GM12878 (cell line): ENCODE data around the gene LIG1. TPM values are rescaled to one million over a fixed set of nuclear protein-coding genes. Genes with fewer than 3 reads are reported as not detected.

Experiments used
- ATAC-seq: fragments of 200-7000 bp; cut with Tn5 transposase; 3 replicates; pipeline ENCODE4 v1.9.1; 2020; ENCODE audit warnings: mild to moderate bottlenecking, moderate library complexity
- BruUV-seq: library from RNA; stranded (reverse); fragments of 400-500 nt; replicated peaks from 2 replicates; lab custom pipeline; 2021; lab: Mats Ljungman, UMichigan
- CTCF ChIA-PET: fragments of 300-600 bp; sonication (Branson Sonifier 250); formaldehyde crosslinking; extraction: SDS; loops from one replicate; lab custom pipeline; 2021; ENCODE audit warnings: inconsistent platforms; lab: Yijun Ruan, JAX
- POLR2A ChIA-PET: fragments of 350-600 bp; formaldehyde crosslinking; extraction: SDS; loops from one replicate; lab custom pipeline; 2021; ENCODE audit warnings: inconsistent platforms; lab: Charles Lee
- RAD21 ChIA-PET: fragments of 300-600 bp; sonication (Branson Sonifier 250); formaldehyde crosslinking; loops from one replicate; lab custom pipeline; 2023; ENCODE audit warnings: antibody characterized with exemption; ENCODE audit not compliant: unreplicated experiment; lab: Charles Lee
- SMC1A ChIA-PET: fragments of 300-600 bp; sonication (Branson Sonifier 250); formaldehyde crosslinking; loops from one replicate; lab custom pipeline; 2023; ENCODE audit not compliant: unreplicated experiment, uncharacterized antibody; lab: Charles Lee
- DNase-seq: peaks from one replicate; pipeline ENCODE4 v3.0.0-alpha.2; 2011; ENCODE audit warnings: low read depth, low spot score
- FAIRE-seq: peaks from 3 replicates; lab custom pipeline; 2011; peaks lifted over from hg19 to GRCh38; lab: Jason Lieb, UNC
- H2AFZ ChIP-seq: 2 replicates; pipeline ENCODE4 v1.6.0; 2011; ENCODE audit warnings: low read depth, low read length, control low read depth; ENCODE audit not compliant: control insufficient read depth
- H3K27ac ChIP-seq: 2 replicates; pipeline ENCODE4 v1.5.1; 2011; ENCODE audit warnings: control low read depth; ENCODE audit not compliant: control insufficient read depth, insufficient read depth
- H3K27me3 ChIP-seq, 2 experiments: replicated peaks in 1 of 2; 2 replicates each; pipeline versions ENCODE4 v1.6.0 to v1.6.1; 2011; ENCODE audit warnings: low read length in 1 of 2; ENCODE audit not compliant: control insufficient read depth in 2 of 2, insufficient read depth in 2 of 2
- H3K36me3 ChIP-seq, 2 experiments: 2 replicates each; pipeline ENCODE4 v1.5.1; 2011; ENCODE audit warnings: low read length in 1 of 2; ENCODE audit not compliant: control insufficient read depth in 2 of 2, insufficient read depth in 2 of 2
- H3K4me1 ChIP-seq: 2 replicates; pipeline ENCODE4 v1.6.1; 2011; ENCODE audit warnings: mild to moderate bottlenecking, low read length, moderate library complexity, mixed read lengths; ENCODE audit not compliant: control insufficient read depth, insufficient read depth
- H3K4me2 ChIP-seq: 2 replicates; pipeline ENCODE4 v1.6.0; 2011; ENCODE audit warnings: control low read depth; ENCODE audit not compliant: control insufficient read depth, insufficient read depth
- H3K4me3 ChIP-seq: fragments of 200-600 bp; sonication (generic); 2 replicates; pipeline ENCODE4 v1.5.1; 2016
- H3K79me2 ChIP-seq: 2 replicates; pipeline ENCODE4 v1.6.0; 2011; ENCODE audit warnings: low read length; ENCODE audit not compliant: control insufficient read depth, insufficient read depth
- H3K9ac ChIP-seq: 2 replicates; pipeline ENCODE4 v1.8.0; 2011; ENCODE audit warnings: low read length, control low read depth, mixed read lengths; ENCODE audit not compliant: control insufficient read depth, insufficient read depth
- H3K9me3 ChIP-seq: replicated peaks from 3 replicates; pipeline ENCODE4 v1.5.1; 2011; ENCODE audit warnings: mild to moderate bottlenecking, low read length; ENCODE audit not compliant: control insufficient read depth, insufficient read depth
- H4K20me1 ChIP-seq: 2 replicates; pipeline ENCODE4 v1.6.0; 2011; ENCODE audit not compliant: control insufficient read depth, insufficient read depth
- PBX3 ChIP-seq: IDR thresholded peaks from 2 replicates; pipeline ENCODE4 v1.6.1; 2011; ENCODE audit warnings: mild to moderate bottlenecking, low read depth, low read length, moderate library complexity; ENCODE audit not compliant: insufficient replicate concordance
- PKNOX1 ChIP-seq: fragments of 450-650 bp; IDR thresholded peaks from 2 replicates; pipeline ENCODE4 v1.6.1; 2016; ENCODE audit warnings: mild to moderate bottlenecking
- RELA ChIP-seq: fragments of 450-650 bp; IDR thresholded peaks from 2 replicates; pipeline ENCODE4 v1.8.0; 2014; ENCODE audit warnings: borderline replicate concordance; ENCODE audit not compliant: partially characterized antibody
- WGBS: methylation state at CpG from one replicate; pipeline ENCODE4 v1.1.6; 2016; ENCODE audit warnings: low lambda C conversion rate; ENCODE audit not compliant: insufficient replicate concordance, insufficient coverage; ENCODE audit errors: missing lambda C conversion rate; 5-methylcytosine and 5-hydroxymethylcytosine counted together
- in situ Hi-C: fragments of 300-500 bp; cut with MboI; formaldehyde crosslinking; loops from 9 replicates; pipeline ENCODE4 v1.14.3; 2018; ENCODE audit warnings: mixed read lengths
- intact Hi-C: fragments of 100-400 bp; cut with micrococcal nuclease; formaldehyde crosslinking; loops from one replicate; pipeline ENCODE4 v1.14.2; 2022; ENCODE audit not compliant: unreplicated experiment
- polyA plus RNA-seq, 11 experiments: library from polyadenylated mRNA; depleted of rRNA in 4 of 11; unstranded in 6 of 11; stranded (reverse) in 5 of 11; fragments of >200 nt; fragmentation: Nextera tagmentation in 4 of 11; fragmentation: Illumina TruSeq in 1 of 11; extraction: Ambion mirVana in 4 of 11; extraction: Trizol in 1 of 11; gene quantifications; 1 replicate in 1 of 11; 2 replicates in 10 of 11; pipeline versions ENCODE4 v1.2.1 to v1.2.3, GENCODE V29; 2011 to 2016; ENCODE audit warnings: inconsistent platforms in 2 of 11, missing spikeins in 2 of 11, low read depth in 1 of 11
- total RNA-seq, 4 experiments: library from RNA; depleted of rRNA in 3 of 4; stranded (reverse); fragments of >200 nt in 3 of 4; fragmentation: Illumina TruSeq in 1 of 4; extraction: Trizol in 1 of 4; gene quantifications; 2 replicates each; pipeline versions ENCODE4 v1.2.1 to v1.2.3, GENCODE V29; 2013 to 2021

Gene LIG1
- total and polyA plus RNA-seq, 10 of the 15 experiments (the other 5 are each of a cell fraction or from before 2014, with no cell fraction given), result 7.8 to 117 (median 73.7) TPM

DNA sequence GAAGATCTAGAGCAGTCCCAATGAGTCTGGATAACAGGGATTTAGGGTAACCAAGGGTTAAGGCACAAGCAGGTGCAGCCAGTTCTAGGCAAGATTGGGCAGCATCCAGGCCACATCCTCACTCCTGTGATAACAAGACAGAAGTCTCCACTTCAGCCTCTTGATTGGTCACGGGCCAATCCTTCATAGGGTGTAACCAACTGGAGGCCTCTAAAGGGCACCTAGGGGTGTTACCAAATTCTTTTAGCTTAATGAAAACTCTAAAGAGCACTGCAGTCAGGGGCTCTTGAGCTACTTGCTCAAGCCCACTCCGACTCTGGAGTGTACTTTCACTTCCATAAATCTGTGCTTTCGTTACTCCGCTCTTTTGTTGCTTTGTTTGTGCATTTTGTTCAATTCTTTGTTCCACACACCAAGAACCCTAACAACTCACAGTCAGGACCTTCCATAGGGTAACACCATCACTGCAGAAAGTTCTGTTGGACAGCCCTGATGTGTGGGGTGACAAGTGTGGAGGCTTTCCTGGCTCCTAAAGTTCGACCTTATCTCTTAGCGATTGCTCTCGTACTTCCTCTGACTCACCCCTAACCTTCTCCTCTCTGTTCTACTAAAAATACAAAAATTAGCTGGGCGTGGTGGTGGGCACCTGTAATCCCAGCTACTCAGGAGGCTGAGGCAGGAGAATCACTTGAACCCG, 36.4 kb upstream of the LIG1 start:
- H3K27ac ChIP-seq, result no peak overlapping the region
- peaks cover 17% of the 10 kb centered on the region for H3K79me2 ChIP-seq
- no peak overlapping the region for H3K9ac ChIP-seq
- no peaks in the 10 kb centered on the region for H3K9me3 ChIP-seq
- RAD21 ChIA-PET, result no interaction called here
- H3K27me3 ChIP-seq, result no peaks in the 10 kb centered on the region
- H3K36me3 ChIP-seq, result peaks cover 0 to 4% of the 10 kb centered on the region in 2 experiments; a peak in 1 of 4 replicates
- no peak for DNase-seq
- peaks cover 3% of the 10 kb centered on the region; the same call in 1 of the 2 replicates for H3K4me1 ChIP-seq
- H3K4me3 ChIP-seq, result no peak overlapping the region
- no peak overlapping the region for H2AFZ ChIP-seq
- ATAC-seq, result no peak
- no peaks in the 10 kb centered on the region for H4K20me1 ChIP-seq
- WGBS, result 88% methylated on average over 9 of the region's 9 CpGs
- intact Hi-C loops (no loop called here), in situ Hi-C loops (no loop called here)
- TF ChIP-seq RELA (no peak), PBX3 (peak; percentile 13), PKNOX1 (peak; percentile 74)
- no peak for FAIRE-seq
- POLR2A ChIA-PET, result no interaction called here
- BruUV-seq, result no TSS peak
- no peak overlapping the region for H3K4me2 ChIP-seq
- SMC1A ChIA-PET, result interaction anchor here (3.3 kb wide), 1 partner anchor 9 kb away, joined by 13 read pairs; no protein-coding TSS in a partner anchor
- CTCF ChIA-PET, result interaction anchor here (1.2 kb wide), 1 partner anchor 12 kb away, joined by 4 read pairs; no protein-coding TSS in a partner anchor
